ENCODE measurements around the gene ASIC2. TPM values are rescaled to one million over a fixed set of nuclear protein-coding genes. Genes with fewer than 3 reads are reported as not detected.

Gene ASIC2
- total and polyA plus RNA-seq, 2 donors (not counting 3 experiments of a cell fraction or from before 2014, with no cell fraction given) = not detected

GRCh38 chr17:33126086-33126485 lies 167.0 kb downstream of the ASIC2 start:
- dilution Hi-C loops (cut with MboI; ENCODE audit: extremely low pct_ligation_motif_present, low sequenced_read_pairs) (no loop called here), intact Hi-C loops (cut with micrococcal nuclease) (no loop called here)
- Histone ChIP-seq H3K27ac (ENCODE audit: insufficient read depth, low read depth, low read length) (no peak overlapping the region), H4K20me1 (replicated peaks; ENCODE audit: control insufficient read depth, extremely low read depth, insufficient read depth, low read length) (no peaks in the 10 kb centered on the region), H3K4me2 (ENCODE audit: insufficient read depth, low read length) (no peak overlapping the region), H3K79me2 (ENCODE audit: control insufficient read depth, insufficient read depth, low read length) (no peaks in the 10 kb centered on the region), H3K4me1 (ENCODE audit: control insufficient read depth, extremely low read depth, insufficient read depth, low read length) (no peaks in the 10 kb centered on the region), H3K9me3 (replicated peaks; ENCODE audit: control insufficient read depth, insufficient read depth, low read length) (no peaks in the 10 kb centered on the region), H2AFZ (ENCODE audit: low read depth, low read length) (no peak overlapping the region), H3K4me3 (replicated peaks in 1 of 3; ENCODE audit: insufficient read depth in 1 of 3, low read depth in 1 of 3, low read length in 3 of 3) (no peak overlapping the region), H3K9ac (replicated peaks; ENCODE audit: extremely low read depth, insufficient read depth, low read length) (no peak overlapping the region), H3K36me3 (ENCODE audit: control insufficient read depth in 2 of 2, extremely low read depth in 1 of 2, insufficient read depth in 2 of 2, low read length in 2 of 2) (no peaks in the 10 kb centered on the region), H3K27me3 (ENCODE audit: control insufficient read depth in 2 of 2, insufficient read depth in 2 of 2, low read length in 2 of 2) (no peaks in the 10 kb centered on the region), H3K9me1 (replicated peaks; ENCODE audit: control insufficient read depth, extremely low read depth, insufficient read depth, low read length) (no peaks in the 10 kb centered on the region)
- CTCF ChIA-PET = no interaction called here
- no peak for TF ChIP-seq MYC (IDR thresholded peaks at IDR 0.05; ENCODE audit: low read depth, low read length)
- TF ChIP-seq GATA2 (IDR thresholded peaks at IDR 0.05; ENCODE audit: insufficient read depth, insufficient read length, low read depth, low read length) = no peak
- no peak for TF ChIP-seq CTCF (IDR thresholded peaks at IDR 0.05; ENCODE audit: extremely low read depth in 1 of 2, insufficient read depth in 1 of 2, low read depth in 1 of 2, low read length in 2 of 2)
- TF ChIP-seq FOS (IDR thresholded peaks at IDR 0.05; ENCODE audit: borderline replicate concordance, insufficient read depth, low read length) = no peak
- no peak for TF ChIP-seq EZH2 (IDR thresholded peaks at IDR 0.05; ENCODE audit: borderline replicate concordance, low read depth, low read length, severe bottlenecking)
- no peak for TF ChIP-seq JUN (IDR thresholded peaks at IDR 0.05; ENCODE audit: borderline replicate concordance, insufficient read depth, insufficient read length, low read depth)
- TF ChIP-seq MAX (IDR thresholded peaks at IDR 0.05; ENCODE audit: insufficient read depth, insufficient read length) = no peak
- no peak for TF ChIP-seq POLR2A (IDR thresholded peaks at IDR 0.05; ENCODE audit: low read depth, low read length)
- POLR2A ChIA-PET = no interaction called here
- no peak for FAIRE-seq
- no TSS peak for BruUV-seq (replicated peaks)
- no peak for DNase-seq (ENCODE audit: low read depth, low spot score)

Measured in endothelial cell of umbilical vein (primary cell).